ENCODE data around the gene RRAD. TPM values are rescaled to one million over a fixed set of nuclear protein-coding genes. Genes with fewer than 3 reads are reported as not detected.

Gene RRAD
- total and polyA plus RNA-seq, 2 donors (not counting 3 experiments of a cell fraction or from before 2014, with no cell fraction given), result 0.22 to 0.48 TPM

- H3K4me3 ChIP-seq (replicated peaks in 1 of 3; ENCODE audit: insufficient read depth in 1 of 3, low read depth in 1 of 3, low read length in 3 of 3), result no peak overlapping the region
- BruUV-seq (replicated peaks), result no TSS peak
- CTCF ChIA-PET, result interaction anchor here (1.1 to 3.9 kb wide), 4 partner anchors 12 to 212 kb away, joined by 3 to 17 read pairs (median 10); partner anchors contain the start of genes B3GNT9 and CES3
- no peaks in the 10 kb centered on the region for H3K4me1 ChIP-seq (ENCODE audit: control insufficient read depth, extremely low read depth, insufficient read depth, low read length)
- no peaks in the 10 kb centered on the region for H3K36me3 ChIP-seq (ENCODE audit: control insufficient read depth in 2 of 2, extremely low read depth in 1 of 2, insufficient read depth in 2 of 2, low read length in 2 of 2)
- TF ChIP-seq CTCF (IDR thresholded peaks at IDR 0.05; ENCODE audit: extremely low read depth in 1 of 2, insufficient read depth in 1 of 2, low read depth in 1 of 2, low read length in 2 of 2), result no peak
- H3K9ac ChIP-seq (replicated peaks; ENCODE audit: extremely low read depth, insufficient read depth, low read length), result no peak overlapping the region
- no peaks in the 10 kb centered on the region for H3K79me2 ChIP-seq (ENCODE audit: control insufficient read depth, insufficient read depth, low read length)
- no peak overlapping the region for H2AFZ ChIP-seq (ENCODE audit: low read depth, low read length)
- H3K27me3 ChIP-seq (ENCODE audit: control insufficient read depth in 2 of 2, insufficient read depth in 2 of 2, low read length in 2 of 2), result peaks cover 0 to 3% of the 10 kb centered on the region in 2 experiments
- H3K9me3 ChIP-seq (replicated peaks; ENCODE audit: control insufficient read depth, insufficient read depth, low read length), result no peaks in the 10 kb centered on the region
- no peak overlapping the region for H3K27ac ChIP-seq (ENCODE audit: insufficient read depth, low read depth, low read length)
- no peaks in the 10 kb centered on the region for H3K9me1 ChIP-seq (replicated peaks; ENCODE audit: control insufficient read depth, extremely low read depth, insufficient read depth, low read length)
- no peak for DNase-seq (ENCODE audit: low read depth, low spot score)
- FAIRE-seq, result no peak
- no peak overlapping the region for H3K4me2 ChIP-seq (ENCODE audit: insufficient read depth, low read length)
- POLR2A ChIA-PET, result interaction anchor here (0.5 kb wide), 1 partner anchor 408 kb away, joined by 6 read pairs; no protein-coding TSS in a partner anchor
- H4K20me1 ChIP-seq (replicated peaks; ENCODE audit: control insufficient read depth, extremely low read depth, insufficient read depth, low read length), result no peaks in the 10 kb centered on the region
- dilution Hi-C loops (cut with MboI; ENCODE audit: extremely low pct_ligation_motif_present, low sequenced_read_pairs) (no loop called here), intact Hi-C loops (cut with micrococcal nuclease) (no loop called here)
These were observed 47.6 kb upstream of the RRAD start for GRCh38 chr16:66972983-66973382.

- Histone ChIP-seq H3K27ac (ENCODE audit: insufficient read depth, low read depth, low read length) (no peak overlapping the region), H3K9me1 (replicated peaks; ENCODE audit: control insufficient read depth, extremely low read depth, insufficient read depth, low read length) (no peaks in the 10 kb centered on the region), H3K4me1 (ENCODE audit: control insufficient read depth, extremely low read depth, insufficient read depth, low read length) (no peaks in the 10 kb centered on the region), H3K9me3 (replicated peaks; ENCODE audit: control insufficient read depth, insufficient read depth, low read length) (no peaks in the 10 kb centered on the region), H3K4me3 (replicated peaks in 1 of 3; ENCODE audit: insufficient read depth in 1 of 3, low read depth in 1 of 3, low read length in 3 of 3) (no peak overlapping the region), H3K27me3 (ENCODE audit: control insufficient read depth in 2 of 2, insufficient read depth in 2 of 2, low read length in 2 of 2) (peaks cover 2 to 3% of the 10 kb centered on the region in 2 experiments), H4K20me1 (replicated peaks; ENCODE audit: control insufficient read depth, extremely low read depth, insufficient read depth, low read length) (no peaks in the 10 kb centered on the region), H2AFZ (ENCODE audit: low read depth, low read length) (no peak overlapping the region), H3K36me3 (ENCODE audit: control insufficient read depth in 2 of 2, extremely low read depth in 1 of 2, insufficient read depth in 2 of 2, low read length in 2 of 2) (no peaks in the 10 kb centered on the region), H3K4me2 (ENCODE audit: insufficient read depth, low read length) (no peak overlapping the region), H3K79me2 (ENCODE audit: control insufficient read depth, insufficient read depth, low read length) (no peaks in the 10 kb centered on the region), H3K9ac (replicated peaks; ENCODE audit: extremely low read depth, insufficient read depth, low read length) (no peak overlapping the region)
- POLR2A ChIA-PET, result no interaction called here
- TF ChIP-seq POLR2AphosphoS5 (IDR thresholded peaks at IDR 0.05; ENCODE audit: insufficient read depth, low read depth, low read length), result no peak
- TF ChIP-seq GATA2 (IDR thresholded peaks at IDR 0.05; ENCODE audit: insufficient read depth, insufficient read length, low read depth, low read length), result no peak
- TF ChIP-seq FOS (IDR thresholded peaks at IDR 0.05; ENCODE audit: borderline replicate concordance, insufficient read depth, low read length), result no peak
- no peak for TF ChIP-seq JUN (IDR thresholded peaks at IDR 0.05; ENCODE audit: borderline replicate concordance, insufficient read depth, insufficient read length, low read depth)
- TF ChIP-seq MYC (IDR thresholded peaks at IDR 0.05; ENCODE audit: low read depth, low read length), result no peak
- no peak for TF ChIP-seq EZH2 (IDR thresholded peaks at IDR 0.05; ENCODE audit: borderline replicate concordance, low read depth, low read length, severe bottlenecking)
- no peak for TF ChIP-seq MAX (IDR thresholded peaks at IDR 0.05; ENCODE audit: insufficient read depth, insufficient read length)
- TF ChIP-seq POLR2A (IDR thresholded peaks at IDR 0.05; ENCODE audit: low read depth, low read length), result no peak
- no peak for TF ChIP-seq CTCF (IDR thresholded peaks at IDR 0.05; ENCODE audit: extremely low read depth in 1 of 2, insufficient read depth in 1 of 2, low read depth in 1 of 2, low read length in 2 of 2)
- FAIRE-seq (no peak), DNase-seq (ENCODE audit: low read depth, low spot score) (no peak)
- intact Hi-C loops (cut with micrococcal nuclease) (no loop called here), dilution Hi-C loops (cut with MboI; ENCODE audit: extremely low pct_ligation_motif_present, low sequenced_read_pairs) (no loop called here)
- no TSS peak for BruUV-seq (replicated peaks)
- CTCF ChIA-PET, result interaction anchor here (1.1 to 2.9 kb wide), 3 partner anchors 10 to 184 kb away, joined by 3 to 16 read pairs (median 5); partner anchors contain the start of gene CES3
These were observed 45.7 kb upstream of the RRAD start for GRCh38 chr16:66970775-66971720.
